Activated T-helper 1 cell treated with anti-CD3 and anti-CD28 coated beads, Interleukin-2, amount 50 U/mL, for 16 hours (primary cell): ENCODE data around the gene ADPRHL1.

Experiments
- DNase-seq, 2 donors: peaks; one replicate each; pipeline ENCODE4 v3.0.0-alpha.2; 2020; ENCODE audit warnings: low read depth in 1 of 2, low spot score in 1 of 2

Gene ADPRHL1

GRCh38 chr13:113417836-113418721 lies 35.2 kb downstream of the ADPRHL1 start:
- DNase-seq, result no peak

- no peak for DNase-seq
Observed at GRCh38 chr13:113417008-113417751, 36.1 kb downstream of the ADPRHL1 start.

- DNase-seq, result no peak
Observed at GRCh38 chr13:113415825-113416224, 37.5 kb downstream of the ADPRHL1 start.

GRCh38 chr13:113415032-113415431 lies 38.3 kb downstream of the ADPRHL1 start:
- DNase-seq, result no peak

- no peak for DNase-seq
Observed at GRCh38 chr13:113414335-113414734, 39.0 kb downstream of the ADPRHL1 start.

GRCh38 chr13:113413898-113414282 lies 39.4 kb downstream of the ADPRHL1 start:
- no peak for DNase-seq

- DNase-seq, result no peak
Observed at GRCh38 chr13:113413178-113413897, 40.0 kb downstream of the ADPRHL1 start.

GRCh38 chr13:113412440-113412839 lies 40.8 kb downstream of the ADPRHL1 start:
- no peak for DNase-seq

- no peak for DNase-seq
Observed at GRCh38 chr13:113411216-113412023, 41.9 kb downstream of the ADPRHL1 start.

- no peak for DNase-seq
Observed at GRCh38 chr13:113410472-113411201, 42.7 kb downstream of the ADPRHL1 start.

GRCh38 chr13:113408562-113408961 lies 44.7 kb downstream of the ADPRHL1 start:
- DNase-seq, result no peak

- no peak for DNase-seq
Observed at GRCh38 chr13:113407531-113408393, 45.5 kb downstream of the ADPRHL1 start.

- no peak for DNase-seq
Observed at GRCh38 chr13:113407103-113407530, 46.2 kb downstream of the ADPRHL1 start.

- no peak for DNase-seq
Observed at GRCh38 chr13:113406321-113407102, 46.8 kb downstream of the ADPRHL1 start.

GRCh38 chr13:113405481-113406300 lies 47.6 kb downstream of the ADPRHL1 start:
- DNase-seq, result no peak

- no peak for DNase-seq
Observed at GRCh38 chr13:113404723-113405471, 48.4 kb downstream of the ADPRHL1 start.

GRCh38 chr13:113404366-113404722 lies 48.9 kb downstream of the ADPRHL1 start:
- DNase-seq, result no peak
